Measurements from ENCODE around the gene MYL5. TPM values are rescaled to one million over a fixed set of nuclear protein-coding genes. Genes with fewer than 3 reads are reported as not detected.

The MYL5 gene
- total RNA-seq, 1 donor from 2014 or later: 24.7 TPM

DNA sequence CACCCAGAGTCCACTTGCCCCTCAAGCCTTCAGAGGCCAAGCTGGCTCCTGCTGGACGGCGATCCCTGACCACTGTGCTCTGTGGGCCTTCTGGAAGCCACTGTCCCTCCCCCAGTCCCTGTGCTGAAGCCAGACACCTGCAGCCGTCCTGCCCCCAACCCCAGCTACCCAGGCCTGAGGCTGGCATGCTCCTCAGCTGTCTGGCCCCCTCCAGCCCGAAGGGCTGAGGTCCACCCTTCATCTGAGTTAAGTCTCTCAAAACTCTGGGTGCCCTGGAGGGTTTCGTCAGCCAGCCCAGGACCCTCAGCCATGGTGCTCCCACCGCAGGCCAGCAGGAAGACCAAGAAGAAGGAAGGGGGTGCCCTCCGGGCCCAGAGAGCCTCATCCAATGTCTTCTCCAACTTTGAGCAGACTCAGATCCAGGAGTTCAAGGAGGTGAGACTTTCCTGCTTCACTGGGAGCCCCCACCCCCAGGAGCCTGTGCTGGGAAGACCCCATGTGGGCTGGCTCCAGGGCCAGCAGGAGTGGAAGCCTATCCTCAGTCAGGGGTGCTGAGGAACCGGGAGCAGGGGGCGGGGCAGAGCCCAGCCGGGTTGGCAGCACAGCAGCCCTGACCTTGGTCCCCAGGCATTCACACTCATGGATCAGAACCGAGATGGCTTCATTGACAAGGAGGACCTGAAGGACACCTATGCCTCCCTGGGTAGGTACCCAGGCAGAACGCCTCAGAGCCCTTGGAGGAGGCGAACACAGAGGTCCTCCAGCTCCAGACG, 4.2 kb downstream of the MYL5 start:
- DNase-seq: no peak
- intact Hi-C loops (cut with micrococcal nuclease): loop anchor here (10.0 kb wide), 1 partner anchor 204 kb away; no protein-coding TSS in a partner anchor

DNA sequence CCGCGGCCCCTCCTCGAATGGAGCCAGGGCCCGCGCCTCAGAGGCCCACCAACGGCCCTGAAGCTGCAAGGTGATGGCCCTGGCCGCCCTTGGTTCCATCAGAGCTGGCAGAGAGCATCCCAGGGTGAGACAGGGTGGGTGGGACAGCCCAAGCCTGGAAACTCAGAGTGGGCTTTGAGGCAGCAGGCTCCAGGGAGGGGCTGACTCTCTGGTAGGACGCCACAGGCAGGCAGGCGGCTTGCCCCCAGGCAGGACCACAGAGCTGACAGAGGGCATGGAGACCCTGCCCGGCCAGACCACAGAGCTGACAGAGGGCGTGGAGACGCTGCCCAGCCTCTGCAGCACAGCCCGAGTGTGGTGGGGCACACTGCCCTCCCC, 4.8 kb downstream of the MYL5 start:
- Mint-ChIP-seq H3K27ac (no peak overlapping the region), H3K4me1 (peaks cover 7% of the 10 kb centered on the region), H3K4me3 (no peak overlapping the region), H3K9me3 (no peaks in the 10 kb centered on the region), H3K27me3 (no peaks in the 10 kb centered on the region), H3K36me3 (ENCODE audit: low read depth) (peaks cover 3% of the 10 kb centered on the region)
- intact Hi-C loops (cut with micrococcal nuclease): loop anchor here (10.0 kb wide), 1 partner anchor 204 kb away; no protein-coding TSS in a partner anchor
- no peak for DNase-seq

More for the DNA sequence above, 4.2 kb downstream of the MYL5 start:
- Mint-ChIP-seq H3K9me3 (no peaks in the 10 kb centered on the region), H3K4me1 (peaks cover 4% of the 10 kb centered on the region), H3K27me3 (no peaks in the 10 kb centered on the region), H3K36me3 (ENCODE audit: low read depth) (peaks cover 4% of the 10 kb centered on the region), H3K27ac (no peak overlapping the region), H3K4me3 (no peak overlapping the region)

DNA sequence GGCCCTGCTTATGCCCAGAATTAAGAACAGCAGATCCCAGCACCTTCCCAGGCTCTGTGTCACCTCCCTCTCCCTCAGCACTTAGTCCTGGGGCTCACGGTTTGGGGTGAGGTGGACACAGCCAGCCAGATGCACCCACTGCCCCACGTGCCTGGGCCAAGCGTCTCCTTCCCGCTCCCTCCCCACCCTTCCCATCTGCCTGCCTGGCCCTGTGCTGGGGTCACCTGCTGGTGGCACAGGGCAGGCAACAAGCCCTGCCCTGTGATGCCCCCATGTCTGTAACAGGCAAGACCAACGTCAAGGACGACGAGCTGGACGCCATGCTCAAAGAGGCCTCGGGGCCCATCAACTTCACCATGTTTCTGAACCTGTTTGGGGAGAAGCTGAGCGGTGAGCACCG, 5.3 kb downstream of the MYL5 start:
- intact Hi-C loops (cut with micrococcal nuclease): loop anchor here (10.0 kb wide), 1 partner anchor 205 kb away; no protein-coding TSS in a partner anchor

DNA sequence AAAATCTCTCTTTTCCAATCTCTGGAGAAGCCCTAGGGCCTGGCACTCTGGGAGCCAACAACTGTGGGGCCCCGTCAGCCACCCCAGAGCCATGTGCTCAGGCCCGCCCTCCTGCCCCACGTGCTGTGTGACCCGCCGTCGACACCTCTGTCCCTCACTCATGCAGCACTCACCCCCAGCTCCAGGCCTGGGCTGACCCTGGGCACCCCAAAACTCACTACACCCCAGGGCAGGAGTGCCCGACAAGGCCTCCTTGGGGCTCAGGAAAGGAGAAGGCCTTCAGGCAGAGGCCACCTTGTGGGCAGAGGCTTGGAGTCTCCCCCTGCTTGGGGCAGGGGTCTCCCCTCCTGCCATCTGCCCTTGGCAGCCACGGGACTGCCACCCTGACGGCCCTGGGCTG, 5.7 kb downstream of the MYL5 start:
- no peaks in the 10 kb centered on the region for H3K9me3 Mint-ChIP-seq
- intact Hi-C loops (cut with micrococcal nuclease): no loop called here
- no peaks in the 10 kb centered on the region for H3K27me3 Mint-ChIP-seq
- H3K4me1 Mint-ChIP-seq: peaks cover 7% of the 10 kb centered on the region
- peaks cover 2% of the 10 kb centered on the region for H3K36me3 Mint-ChIP-seq (ENCODE audit: low read depth)
- H3K4me3 Mint-ChIP-seq: peak overlapping the region; percentile 39
- no peak overlapping the region for H3K27ac Mint-ChIP-seq
- DNase-seq: no peak

More for the DNA sequence above, 5.3 kb downstream of the MYL5 start:
- DNase-seq: no peak
- Mint-ChIP-seq H3K4me3 (no peak overlapping the region), H3K27ac (no peak overlapping the region), H3K36me3 (ENCODE audit: low read depth) (peaks cover 2% of the 10 kb centered on the region), H3K4me1 (peaks cover 7% of the 10 kb centered on the region), H3K9me3 (no peaks in the 10 kb centered on the region), H3K27me3 (no peaks in the 10 kb centered on the region)

DNA sequence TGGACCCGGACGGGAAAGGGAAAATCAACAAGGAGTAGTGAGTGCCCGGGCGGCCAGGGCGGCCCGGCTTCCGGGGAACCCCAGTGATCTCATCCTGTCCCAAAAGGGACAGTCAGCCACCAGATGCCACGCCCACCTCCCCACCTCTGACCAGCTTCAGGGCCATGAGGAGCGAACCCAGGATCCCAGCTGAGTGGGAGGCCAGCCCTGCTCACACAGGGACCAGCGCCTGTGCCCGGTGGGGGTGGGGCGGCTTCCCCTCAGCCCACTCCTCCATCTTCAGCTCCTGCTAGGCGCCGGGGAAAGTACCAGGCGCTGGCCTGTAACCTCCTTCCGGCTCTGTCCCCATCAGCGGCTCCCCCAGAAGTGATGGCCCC, 6.2 kb downstream of the MYL5 start:
- Mint-ChIP-seq H3K4me3 (peak overlapping the region; percentile 70), H3K4me1 (peaks cover 4% of the 10 kb centered on the region), H3K27me3 (no peaks in the 10 kb centered on the region), H3K27ac (no peak overlapping the region), H3K36me3 (ENCODE audit: low read depth) (peaks cover 2% of the 10 kb centered on the region), H3K9me3 (no peaks in the 10 kb centered on the region)
- DNase-seq: no peak
- intact Hi-C loops (cut with micrococcal nuclease): no loop called here

DNA sequence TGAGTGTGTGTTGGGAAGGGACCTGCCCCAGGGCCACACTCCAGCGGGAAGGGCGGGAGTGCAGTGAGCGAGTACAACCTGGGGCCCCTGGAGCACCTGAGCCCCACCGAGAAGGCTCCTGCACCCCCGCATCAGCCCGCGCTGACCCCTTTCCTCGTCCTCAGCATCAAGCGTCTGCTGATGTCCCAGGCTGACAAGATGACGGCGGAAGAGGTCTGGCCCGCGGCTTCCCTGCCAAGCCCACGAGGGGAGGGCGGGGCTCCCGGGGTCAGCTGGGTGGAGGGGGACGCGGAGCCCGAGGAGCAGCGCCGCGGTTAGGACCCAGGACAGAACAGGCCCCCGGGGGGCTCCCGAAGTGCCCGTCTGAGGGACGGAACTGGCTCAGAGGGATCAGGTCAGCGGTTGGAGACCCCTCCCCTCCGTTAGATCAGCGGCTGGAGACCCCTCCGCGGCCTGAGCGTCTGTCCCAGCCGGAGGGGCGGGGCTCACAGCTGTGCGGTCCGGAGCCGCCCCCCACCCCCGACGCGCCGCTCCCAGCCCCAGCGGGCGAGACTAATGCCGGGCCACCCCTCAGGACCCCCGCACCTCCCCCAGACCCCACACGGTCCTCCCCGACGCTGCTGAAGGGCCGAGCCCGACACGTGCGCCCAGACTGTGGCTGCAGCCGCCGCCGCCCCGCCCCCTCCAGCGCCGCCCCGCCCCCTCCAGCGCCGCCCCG, 6.7 kb downstream of the MYL5 start:
- intact Hi-C loops (cut with micrococcal nuclease): no loop called here
- DNase-seq: peak; percentile 86
- Mint-ChIP-seq H3K9me3 (no peaks in the 10 kb centered on the region), H3K4me1 (peaks cover 4% of the 10 kb centered on the region), H3K27ac (no peak overlapping the region), H3K27me3 (no peaks in the 10 kb centered on the region), H3K36me3 (ENCODE audit: low read depth) (peaks cover 2% of the 10 kb centered on the region), H3K4me3 (peak overlapping the region; percentile 70)

DNA sequence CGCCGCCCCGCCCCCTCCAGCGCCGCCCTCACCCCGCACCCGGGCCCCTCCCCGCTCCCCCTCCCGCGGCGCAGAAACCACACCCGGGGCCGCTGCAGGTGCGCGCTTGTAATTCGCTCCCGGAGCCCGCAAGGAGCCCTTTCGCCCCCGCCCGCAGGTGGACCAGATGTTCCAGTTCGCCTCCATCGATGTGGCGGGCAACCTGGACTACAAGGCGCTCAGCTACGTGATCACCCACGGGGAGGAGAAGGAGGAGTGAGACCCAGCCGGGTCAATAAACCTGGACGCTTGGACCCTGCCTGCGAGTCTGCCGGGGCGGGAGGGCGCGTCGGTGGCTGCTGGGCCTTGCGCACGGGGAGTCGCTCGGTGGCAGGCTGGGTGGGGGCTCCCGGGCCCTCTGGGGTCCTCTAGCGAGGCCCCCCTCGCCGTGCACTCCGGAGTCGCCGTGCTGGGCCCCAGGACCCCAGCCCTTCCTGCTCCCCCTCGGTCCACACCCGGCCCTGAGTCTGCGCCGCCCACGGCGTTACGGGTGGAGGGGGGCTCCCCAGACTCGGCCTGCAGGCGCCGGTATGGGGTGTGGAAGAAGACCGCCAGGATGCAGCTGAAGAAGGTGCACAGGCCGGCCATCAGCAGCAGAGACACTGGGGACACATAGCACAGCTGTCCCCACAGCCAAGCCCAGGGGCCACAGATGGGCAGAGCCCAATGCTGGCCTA, 7.6 kb downstream of the MYL5 start:
- Mint-ChIP-seq H3K27me3 (no peaks in the 10 kb centered on the region), H3K36me3 (ENCODE audit: low read depth) (no peaks in the 10 kb centered on the region), H3K9me3 (no peaks in the 10 kb centered on the region), H3K27ac (no peak overlapping the region), H3K4me1 (peaks cover 4% of the 10 kb centered on the region), H3K4me3 (no peak overlapping the region)
- intact Hi-C loops (cut with micrococcal nuclease): no loop called here
- peak; percentile 75 for DNase-seq

DNA sequence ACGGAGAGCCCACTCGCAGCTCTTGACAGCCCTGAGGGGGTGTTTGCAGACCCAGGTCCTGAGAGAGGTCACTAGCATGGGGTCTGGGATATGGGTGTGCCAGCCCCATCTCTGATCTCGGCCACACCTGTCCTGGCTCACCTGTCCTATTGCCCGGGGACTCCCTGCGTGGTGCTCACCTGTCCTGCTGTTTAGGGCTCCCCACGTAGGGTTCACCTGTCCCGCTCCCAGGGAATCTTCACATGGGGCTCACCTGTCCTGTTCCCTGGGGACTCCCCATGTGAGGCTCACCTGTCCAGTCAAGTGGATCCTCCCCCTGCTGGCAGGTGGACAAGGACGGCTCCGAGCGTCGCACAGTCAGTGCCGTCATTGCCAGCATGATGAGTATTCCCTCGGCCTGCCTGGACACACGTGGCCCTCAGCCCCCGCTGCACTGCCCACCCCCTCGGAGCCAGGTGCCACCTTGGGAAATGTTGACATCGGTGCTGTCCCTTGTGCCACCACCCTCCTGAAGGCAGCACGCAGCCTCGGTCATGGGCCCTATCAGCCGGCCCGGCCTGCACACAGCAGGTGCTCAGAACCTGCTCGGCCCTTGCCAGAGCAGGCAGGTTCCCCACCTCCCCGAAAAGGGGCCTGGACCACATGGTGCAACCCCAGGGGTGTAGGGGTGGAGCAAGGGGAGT, 8.3 kb downstream of the MYL5 start:
- H3K4me1 Mint-ChIP-seq: peaks cover 4% of the 10 kb centered on the region
- no peak overlapping the region for H3K4me3 Mint-ChIP-seq
- peaks cover under 1% of the 10 kb centered on the region for H3K27me3 Mint-ChIP-seq
- H3K27ac Mint-ChIP-seq: no peak overlapping the region
- no peaks in the 10 kb centered on the region for H3K36me3 Mint-ChIP-seq (ENCODE audit: low read depth)
- no peaks in the 10 kb centered on the region for H3K9me3 Mint-ChIP-seq
- intact Hi-C loops (cut with micrococcal nuclease): no loop called here
- DNase-seq: no peak

DNA sequence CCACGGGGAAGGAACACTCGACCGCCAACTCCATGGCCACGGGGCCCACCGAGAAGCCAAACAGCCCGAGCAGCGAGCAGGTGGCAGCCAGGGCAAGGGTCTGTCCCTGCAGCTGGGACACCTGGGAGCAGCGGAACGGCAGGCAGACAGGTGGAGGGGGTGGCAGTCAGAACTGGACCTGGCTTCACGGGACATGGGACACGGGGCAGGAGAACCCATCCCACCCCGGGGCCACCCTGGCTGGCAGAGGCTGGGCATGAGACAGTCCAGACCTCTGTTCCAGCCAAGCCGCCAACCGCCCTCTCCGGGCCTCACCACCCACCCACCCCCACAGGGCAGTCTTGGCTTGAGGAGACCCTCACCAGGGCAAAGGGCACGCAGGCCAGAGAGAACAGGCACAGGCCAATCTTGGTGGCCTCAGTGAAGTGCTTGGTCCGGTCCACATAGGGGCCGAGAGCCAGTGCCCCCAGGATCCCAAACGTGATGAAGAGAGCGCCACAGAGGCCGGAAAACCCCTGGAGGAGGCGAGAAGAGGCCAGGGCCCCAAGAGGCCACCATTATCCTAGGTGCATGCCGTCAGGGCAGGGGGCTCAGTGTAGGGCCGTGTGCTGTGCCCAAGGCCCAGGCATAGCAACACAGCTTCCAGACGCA, 9.0 kb downstream of the MYL5 start:
- no peak for DNase-seq
- Mint-ChIP-seq H3K9me3 (no peaks in the 10 kb centered on the region), H3K4me1 (peaks cover 4% of the 10 kb centered on the region), H3K4me3 (no peak overlapping the region), H3K27me3 (peaks cover 5% of the 10 kb centered on the region), H3K27ac (no peak overlapping the region), H3K36me3 (ENCODE audit: low read depth) (no peaks in the 10 kb centered on the region)
- intact Hi-C loops (cut with micrococcal nuclease): no loop called here

DNA sequence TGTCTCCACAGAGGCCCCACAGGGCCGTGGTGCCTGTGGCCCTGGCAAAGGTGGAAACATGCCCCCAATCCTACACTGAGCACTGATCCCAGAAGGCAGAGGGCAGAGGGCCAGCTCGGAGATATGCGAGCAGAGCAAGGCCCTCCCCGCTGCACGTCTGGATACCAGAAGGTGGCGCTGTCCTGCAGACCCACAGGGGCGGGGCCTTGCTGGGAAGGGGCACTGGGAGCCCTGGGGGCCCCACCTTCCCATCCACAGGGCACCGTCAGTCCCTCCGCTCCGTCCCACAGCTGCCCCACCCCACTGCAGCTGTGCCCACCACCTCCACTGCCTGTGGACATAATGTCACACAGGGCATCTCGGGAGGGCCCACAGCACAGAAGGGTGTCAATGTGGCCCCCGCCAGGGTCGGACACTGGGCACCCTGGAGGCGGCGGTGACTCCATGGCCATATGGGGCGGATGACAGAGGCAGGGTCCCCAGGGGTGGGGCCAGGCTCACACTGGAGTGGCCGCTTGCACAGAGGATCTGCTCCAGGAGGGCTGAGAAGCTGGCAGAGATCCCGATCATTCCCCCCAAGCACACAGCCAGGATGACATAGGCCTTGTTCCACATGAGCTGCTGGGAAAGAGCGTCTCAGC, 9.8 kb downstream of the MYL5 start:
- Mint-ChIP-seq H3K9me3 (no peaks in the 10 kb centered on the region), H3K27ac (no peak overlapping the region), H3K4me3 (no peak overlapping the region), H3K36me3 (ENCODE audit: low read depth) (no peaks in the 10 kb centered on the region), H3K27me3 (peaks cover 5% of the 10 kb centered on the region), H3K4me1 (peaks cover 4% of the 10 kb centered on the region)
- intact Hi-C loops (cut with micrococcal nuclease): loop anchor here (1.0 kb wide), 1 partner anchor 21 kb away; the partner anchor contains the start of gene PCGF3
- peak; percentile 86 for DNase-seq

DNA sequence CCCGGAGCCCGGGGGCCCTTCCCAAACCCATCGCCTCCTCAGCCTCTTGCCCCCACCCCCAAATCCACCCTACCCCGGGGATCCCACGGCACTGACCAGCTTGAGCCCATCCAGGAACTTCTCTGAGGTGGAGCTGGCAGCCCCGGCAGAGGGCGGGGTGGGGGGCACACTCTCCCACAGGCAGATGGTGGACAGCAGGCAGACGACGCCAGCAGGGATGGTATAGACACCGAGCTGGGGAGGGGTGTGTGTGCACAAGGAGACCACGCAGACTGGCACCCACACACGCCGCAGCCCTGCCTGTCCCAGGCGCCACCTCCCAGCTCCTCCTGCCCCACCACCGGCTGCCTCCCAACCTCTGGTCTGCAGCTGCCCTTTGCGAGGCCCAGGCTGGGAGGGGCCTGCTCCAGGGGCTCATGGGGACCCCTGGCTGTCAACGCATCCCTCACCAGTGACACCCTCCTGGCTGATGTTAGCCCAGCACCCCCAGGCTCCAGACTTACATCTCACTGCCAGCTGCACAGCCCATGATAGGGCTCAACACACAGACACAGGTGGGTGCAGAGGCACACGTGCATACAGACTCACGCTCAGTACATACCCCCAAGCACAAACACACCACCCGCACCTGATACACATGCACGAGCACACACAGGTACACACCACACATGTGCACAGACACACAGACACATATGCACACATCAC, 10.4 kb downstream of the MYL5 start:
- no peak for DNase-seq
- H3K9me3 Mint-ChIP-seq: no peaks in the 10 kb centered on the region
- no peak overlapping the region for H3K27ac Mint-ChIP-seq
- H3K27me3 Mint-ChIP-seq: peaks cover 6% of the 10 kb centered on the region
- peaks cover 4% of the 10 kb centered on the region for H3K4me1 Mint-ChIP-seq
- H3K4me3 Mint-ChIP-seq: no peak overlapping the region
- intact Hi-C loops (cut with micrococcal nuclease): loop anchor here (1.0 kb wide), 1 partner anchor 21 kb away; the partner anchor contains the start of gene PCGF3
- H3K36me3 Mint-ChIP-seq (ENCODE audit: low read depth): no peaks in the 10 kb centered on the region

DNA sequence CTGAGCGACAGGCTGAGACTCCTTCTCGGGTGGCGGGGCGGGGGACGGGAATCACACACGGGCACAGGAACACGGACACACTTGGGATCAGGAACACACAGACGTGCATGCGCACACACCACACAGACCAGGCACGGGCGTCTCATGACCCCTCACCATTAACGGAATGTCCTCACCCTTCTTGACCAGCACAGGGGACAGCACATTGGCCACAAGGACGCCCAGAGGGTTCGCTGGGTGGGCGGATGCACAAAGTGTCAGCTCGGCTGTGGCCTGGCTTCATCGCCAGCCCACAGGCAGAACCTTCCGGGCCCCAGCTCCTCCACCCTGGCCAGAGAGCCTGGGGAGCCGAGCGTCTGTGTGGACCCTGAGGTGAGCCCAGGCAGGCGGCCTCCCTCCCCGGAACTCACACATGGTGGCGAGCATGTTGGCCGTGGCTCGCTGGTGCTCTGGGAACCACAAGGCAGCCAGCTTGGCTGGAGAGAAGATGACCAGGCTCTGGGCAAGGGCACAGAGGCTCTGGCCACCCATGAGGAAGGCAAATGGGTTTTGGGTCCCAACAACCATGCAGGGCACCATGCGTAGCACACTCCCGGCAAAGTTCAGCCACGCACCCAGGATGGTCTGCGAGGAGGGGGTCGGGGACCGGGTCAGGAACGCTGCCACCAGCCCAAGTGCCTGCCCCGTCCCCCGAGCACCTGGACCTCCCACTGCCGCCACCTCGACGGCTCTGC, 11.5 kb downstream of the MYL5 start:
- Mint-ChIP-seq H3K4me3 (no peak overlapping the region), H3K36me3 (ENCODE audit: low read depth) (no peaks in the 10 kb centered on the region), H3K4me1 (peaks cover 4% of the 10 kb centered on the region), H3K27ac (no peak overlapping the region), H3K27me3 (peaks cover 15% of the 10 kb centered on the region), H3K9me3 (no peaks in the 10 kb centered on the region)
- no peak for DNase-seq
- intact Hi-C loops (cut with micrococcal nuclease): no loop called here
